GM19239 (cell line): ENCODE data around the gene ELN.

Experiments
- DNase-seq: peaks from one replicate; pipeline ENCODE4 v3.0.0; 2011; ENCODE audit warnings: low spot score; ENCODE audit not compliant: insufficient read length
- FAIRE-seq: peaks from 2 replicates; lab custom pipeline; 2011; peaks lifted over from hg19 to GRCh38; lab: Jason Lieb, UNC

The ELN gene

DNA sequence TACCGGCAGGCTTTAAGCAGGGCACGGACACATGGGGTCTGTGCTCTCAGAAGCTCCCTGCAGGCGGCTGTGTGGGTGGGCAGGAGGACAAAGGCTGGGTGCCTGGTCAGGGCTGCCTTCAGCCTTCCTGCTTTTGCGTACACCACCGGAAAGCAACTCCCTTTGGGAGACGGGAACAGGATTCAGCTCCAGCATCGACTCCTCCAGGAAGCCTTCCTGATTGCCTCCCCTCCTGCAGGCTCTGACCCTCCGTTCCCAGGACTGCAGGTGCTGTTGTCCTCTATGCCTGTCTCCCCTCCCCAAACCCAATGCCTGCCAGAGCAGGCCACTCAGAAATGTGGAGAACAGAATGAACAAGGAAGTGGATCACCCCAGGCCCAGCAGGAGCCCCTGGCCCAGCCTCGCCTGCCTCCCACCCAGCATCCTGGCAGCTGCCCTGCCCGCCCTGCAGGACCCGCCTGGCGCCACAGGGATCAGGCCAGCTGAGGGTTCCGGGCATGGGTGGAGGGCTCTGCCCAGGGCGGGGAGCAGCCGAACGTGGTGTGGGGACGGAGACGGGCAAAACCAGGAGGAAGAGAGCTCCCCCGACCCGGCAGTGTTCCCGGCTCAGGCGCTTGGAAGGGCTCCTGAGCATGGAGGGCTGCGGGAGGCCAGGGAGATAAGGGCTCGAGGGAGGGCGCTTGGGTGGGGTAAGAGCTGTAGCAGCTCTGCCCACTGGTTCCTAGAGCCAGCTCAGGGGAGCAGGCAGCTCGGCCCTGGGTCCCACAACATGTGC lies 6.2 kb upstream of the ELN start:
- DNase-seq (no peak), FAIRE-seq (no peak)

DNA sequence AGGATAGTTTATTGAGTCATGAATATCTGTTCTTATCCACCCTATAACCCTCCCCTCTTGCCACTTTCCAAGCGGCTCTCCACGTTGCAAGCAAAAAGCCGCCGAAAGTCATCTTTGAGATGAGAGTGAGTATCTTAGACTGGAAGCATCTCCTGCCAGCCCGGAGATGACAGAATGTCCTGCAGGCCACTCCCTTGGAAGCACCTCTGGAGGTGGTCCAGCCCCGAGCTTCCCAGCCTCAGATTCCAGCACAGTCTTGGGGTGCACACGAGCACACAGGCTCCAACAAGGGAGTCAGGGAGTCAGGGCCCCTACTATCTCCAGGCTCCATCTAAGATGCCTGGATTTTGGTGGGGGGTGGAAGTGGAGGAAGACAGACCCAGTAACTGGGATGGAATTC lies 5.5 kb upstream of the ELN start:
- FAIRE-seq (no peak), DNase-seq (no peak)

DNA sequence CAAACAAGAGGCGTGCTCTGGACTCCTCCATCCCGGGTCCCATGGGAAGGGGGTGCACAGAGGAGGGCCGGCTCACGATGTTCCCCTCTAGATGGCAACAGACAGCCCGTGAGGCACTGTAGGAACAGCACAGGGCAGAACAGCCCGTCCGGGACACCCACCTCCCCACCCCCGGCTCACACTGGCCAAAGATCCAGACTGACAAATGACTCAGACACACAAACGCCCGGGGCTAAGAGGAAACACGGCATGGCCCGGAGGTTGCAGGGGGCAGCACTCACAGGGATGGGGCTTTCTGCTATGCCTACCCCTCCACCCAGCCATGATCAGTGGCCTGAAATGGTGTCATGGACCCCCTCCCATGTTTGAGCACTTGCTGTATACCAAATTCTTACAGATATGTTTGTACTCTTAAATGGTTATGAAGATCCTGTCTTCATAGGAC lies 4.9 kb upstream of the ELN start:
- FAIRE-seq (no peak), DNase-seq (no peak)

DNA sequence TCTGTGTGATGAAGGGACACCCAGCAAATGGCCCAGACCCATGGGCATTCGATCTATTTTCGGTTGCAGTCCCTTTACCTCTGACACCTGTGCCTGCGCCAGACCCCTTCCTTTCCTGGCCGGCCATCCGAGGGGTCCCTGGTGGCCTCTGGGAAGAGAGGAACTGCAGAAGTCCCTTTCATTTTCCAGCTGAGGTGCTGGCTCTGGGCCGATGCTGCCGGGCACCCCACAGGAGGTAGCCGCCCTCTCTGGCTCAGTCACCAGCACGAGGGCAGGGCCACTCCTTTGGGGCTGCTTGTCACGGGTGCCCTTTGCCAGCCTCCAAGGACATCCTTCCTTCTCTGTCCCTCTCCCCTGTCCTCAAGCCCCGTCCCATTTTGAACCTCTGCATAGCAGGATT lies 4.2 kb upstream of the ELN start:
- no peak for FAIRE-seq
- no peak for DNase-seq

DNA sequence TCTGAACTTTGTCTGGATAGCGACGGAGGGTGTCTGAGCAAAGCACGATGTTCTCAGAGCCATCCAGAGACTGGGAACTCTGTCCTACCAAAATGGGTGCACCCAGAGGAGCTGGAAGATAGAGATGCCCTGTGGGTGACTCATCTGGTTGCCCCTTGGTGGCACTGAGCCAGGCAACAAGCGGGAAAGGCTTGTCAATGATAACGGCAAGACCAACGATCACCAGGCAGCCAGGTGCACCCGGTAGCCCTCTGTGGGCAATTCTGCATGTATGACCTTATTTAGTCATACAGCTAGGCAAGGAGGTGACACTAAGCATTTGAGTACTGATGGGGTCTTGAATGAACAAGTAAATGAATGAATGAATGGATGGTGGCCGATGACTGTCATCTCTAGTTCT lies 2.8 kb upstream of the ELN start:
- DNase-seq (no peak), FAIRE-seq (no peak)

DNA sequence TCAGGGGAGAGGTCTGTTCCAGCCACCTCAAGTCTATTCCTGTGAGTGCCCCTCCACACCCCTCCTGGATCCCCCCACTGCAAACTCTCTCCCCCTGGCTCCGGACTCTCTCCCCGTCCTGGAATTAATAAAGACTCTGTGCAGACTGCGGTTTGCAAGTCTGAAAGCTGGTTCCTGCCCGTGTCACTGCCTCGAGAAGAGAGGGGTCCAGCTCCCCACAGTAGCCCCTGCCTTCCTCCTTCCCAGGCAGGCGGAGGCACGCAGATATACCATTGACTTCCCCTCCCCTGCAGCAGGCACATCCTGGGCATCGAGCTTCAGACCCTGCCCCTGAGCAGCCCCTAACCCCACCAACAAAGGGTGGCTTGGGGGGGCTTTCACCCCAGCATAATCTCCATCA lies 2.2 kb upstream of the ELN start:
- FAIRE-seq = no peak
- DNase-seq = no peak

DNA sequence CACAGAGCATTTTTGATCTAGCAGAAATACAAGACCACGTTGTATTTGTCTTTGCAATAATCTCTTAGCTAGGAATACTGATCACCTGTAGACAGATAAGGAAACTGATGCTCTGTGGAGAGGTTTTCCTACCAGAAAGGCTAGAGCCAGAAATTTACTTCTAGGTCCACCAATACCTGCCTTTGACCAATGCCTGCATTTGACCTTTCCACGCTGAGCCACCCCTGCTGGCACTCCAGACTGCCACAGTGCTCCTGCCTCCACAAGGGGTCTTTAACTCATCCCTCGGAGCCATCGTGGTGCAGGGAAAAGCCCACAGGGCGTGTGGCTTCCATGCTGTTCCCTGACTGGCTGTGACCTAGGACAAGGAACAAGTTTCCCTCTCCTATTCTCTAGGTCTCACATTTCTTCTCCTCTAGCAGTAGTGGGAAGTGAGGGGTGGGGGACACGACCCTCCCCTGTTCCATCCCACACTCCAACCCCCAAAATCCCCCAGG lies 1.5 kb upstream of the ELN start:
- DNase-seq (no peak), FAIRE-seq (no peak)

DNA sequence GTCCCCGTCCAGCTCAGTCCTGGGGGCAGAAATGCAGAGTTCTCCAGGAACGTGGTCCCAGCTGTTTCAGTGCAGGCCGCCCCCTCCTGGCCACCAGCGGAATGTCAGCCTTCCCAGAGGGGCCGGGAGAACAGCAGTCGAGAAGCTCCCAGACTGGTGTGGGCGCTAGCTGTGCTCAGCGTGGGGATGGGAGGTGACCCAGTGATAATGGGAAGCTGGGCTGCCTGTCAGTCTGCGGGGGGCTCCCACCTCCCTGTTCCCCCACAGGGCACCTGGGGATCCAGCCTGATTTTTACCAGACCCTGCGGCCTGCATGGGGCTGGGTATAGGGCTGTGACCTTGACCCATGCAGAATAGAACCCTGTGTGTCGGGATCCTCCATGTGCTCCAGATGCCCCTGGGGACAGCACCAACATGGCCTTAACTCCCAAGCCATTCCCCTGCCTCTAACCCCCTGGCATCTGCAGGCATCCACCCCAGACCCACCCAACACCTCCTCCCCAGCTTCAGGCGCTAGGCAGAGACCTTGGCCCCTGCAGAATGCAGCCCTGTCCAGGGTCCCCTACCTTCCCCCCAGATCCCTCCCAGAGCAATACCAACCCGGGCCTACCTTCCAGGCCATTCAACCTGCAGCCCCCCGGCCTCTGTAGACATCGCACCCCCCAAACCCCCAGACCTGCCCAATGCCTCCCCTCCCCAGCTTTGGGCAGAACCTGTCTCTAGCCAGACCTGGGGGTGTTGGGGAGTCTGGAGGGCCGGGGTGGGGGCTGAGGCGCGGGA lies 880 bp upstream of the ELN start:
- DNase-seq (peak; percentile 83), FAIRE-seq (no peak)

DNA sequence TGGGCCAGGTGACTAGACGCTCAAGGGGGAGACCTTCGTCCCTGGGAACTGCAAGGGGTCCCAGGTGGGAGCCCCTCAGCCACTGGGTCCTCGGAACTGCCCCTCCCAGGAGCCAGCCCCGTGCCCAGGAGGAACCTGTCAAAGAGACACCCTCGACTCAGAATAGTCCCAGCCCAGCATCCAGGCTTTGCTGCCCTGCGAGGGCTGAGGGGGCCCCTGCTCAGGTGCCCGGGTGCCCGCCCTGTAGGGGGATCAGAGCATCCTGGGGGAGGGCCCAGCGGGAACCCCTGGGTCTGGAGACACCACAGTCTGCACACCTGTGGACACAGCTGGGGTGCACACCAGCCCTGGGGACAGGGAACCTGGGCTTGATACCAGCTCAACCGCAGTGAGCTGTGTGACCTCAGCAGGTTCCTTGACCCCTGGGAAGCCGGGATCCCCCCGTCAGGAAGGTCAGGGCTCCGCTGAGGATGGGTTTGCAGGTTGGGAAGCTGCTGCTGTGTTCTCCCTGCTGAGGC lies 407 bp downstream of the ELN start:
- FAIRE-seq (no peak), DNase-seq (no peak)

DNA sequence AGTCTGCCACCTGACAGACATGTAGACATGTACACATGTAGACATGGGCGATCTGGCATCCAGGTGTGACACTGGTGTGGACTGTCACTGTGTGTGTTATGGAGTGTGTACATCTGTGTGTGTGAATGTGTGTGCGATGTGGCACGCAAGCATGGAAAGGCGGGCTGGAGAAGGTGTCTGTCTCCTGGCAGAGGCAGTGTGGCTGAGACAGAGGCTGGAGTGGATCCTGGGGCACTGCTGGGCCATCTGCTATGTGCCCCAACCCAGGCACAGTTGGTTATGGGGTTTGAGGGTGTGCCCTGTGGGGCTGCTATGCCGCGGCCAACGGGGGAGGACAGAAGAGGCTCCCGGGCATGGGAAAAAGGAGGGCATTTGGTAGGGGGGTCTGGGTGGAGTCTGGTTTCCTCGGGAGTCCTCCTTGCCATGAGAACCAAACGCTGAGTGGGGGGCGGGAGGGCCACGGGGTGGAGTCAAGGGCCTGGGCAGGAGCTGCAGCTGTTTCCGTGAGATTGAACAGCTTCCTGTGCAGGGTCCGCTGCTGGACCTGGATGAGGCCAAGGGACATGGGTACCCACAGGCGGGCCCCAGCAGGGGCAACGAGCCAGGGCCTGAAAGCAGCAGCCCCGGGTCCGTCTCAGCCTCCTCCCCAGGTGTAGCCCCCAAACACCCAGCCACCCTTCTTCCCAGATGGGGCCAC lies 1.3 kb downstream of the ELN start:
- no peak for DNase-seq
- no peak for FAIRE-seq

DNA sequence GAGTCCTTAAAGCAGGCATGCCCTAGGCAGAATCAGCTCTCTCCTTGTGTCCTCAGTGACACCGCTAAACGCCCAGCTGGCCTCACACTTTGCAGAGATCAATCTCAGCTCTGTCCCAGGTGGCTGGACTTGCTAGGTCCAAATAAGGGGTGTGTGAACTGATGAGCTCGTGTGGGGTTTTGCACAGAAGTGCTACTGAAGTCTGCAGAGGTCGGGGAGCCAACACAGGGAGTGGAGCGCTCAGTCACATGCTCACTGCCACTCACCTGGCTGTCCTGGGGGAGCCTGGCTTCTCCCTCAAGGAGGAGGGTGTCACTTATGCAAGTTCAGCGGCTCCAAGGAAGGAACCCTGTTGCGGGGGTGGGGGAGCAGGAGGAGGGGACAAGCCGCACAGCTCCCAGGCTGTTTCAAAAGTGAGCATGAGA lies 2.0 kb downstream of the ELN start:
- FAIRE-seq = no peak
- no peak for DNase-seq

DNA sequence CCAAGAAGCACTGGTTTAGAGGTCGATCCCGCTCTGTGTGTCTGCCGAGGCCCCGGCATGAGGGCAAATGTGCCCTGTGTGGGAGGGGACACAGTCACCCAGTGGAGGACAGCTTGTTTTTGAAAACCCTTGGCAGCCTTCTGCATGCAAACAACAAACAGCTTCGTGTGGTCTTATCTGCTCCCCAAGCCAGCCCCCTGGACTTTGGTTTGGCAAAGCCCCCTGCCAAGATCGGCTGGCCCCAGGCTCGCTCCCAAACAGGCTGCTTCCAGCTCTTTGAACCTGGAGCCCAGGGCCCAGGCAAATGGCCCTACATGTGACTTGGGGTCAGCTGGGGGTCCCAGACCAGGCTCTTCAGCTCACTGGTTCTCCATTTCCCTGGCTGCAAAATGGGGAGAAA lies 2.9 kb downstream of the ELN start:
- no peak for DNase-seq
- FAIRE-seq = no peak

DNA sequence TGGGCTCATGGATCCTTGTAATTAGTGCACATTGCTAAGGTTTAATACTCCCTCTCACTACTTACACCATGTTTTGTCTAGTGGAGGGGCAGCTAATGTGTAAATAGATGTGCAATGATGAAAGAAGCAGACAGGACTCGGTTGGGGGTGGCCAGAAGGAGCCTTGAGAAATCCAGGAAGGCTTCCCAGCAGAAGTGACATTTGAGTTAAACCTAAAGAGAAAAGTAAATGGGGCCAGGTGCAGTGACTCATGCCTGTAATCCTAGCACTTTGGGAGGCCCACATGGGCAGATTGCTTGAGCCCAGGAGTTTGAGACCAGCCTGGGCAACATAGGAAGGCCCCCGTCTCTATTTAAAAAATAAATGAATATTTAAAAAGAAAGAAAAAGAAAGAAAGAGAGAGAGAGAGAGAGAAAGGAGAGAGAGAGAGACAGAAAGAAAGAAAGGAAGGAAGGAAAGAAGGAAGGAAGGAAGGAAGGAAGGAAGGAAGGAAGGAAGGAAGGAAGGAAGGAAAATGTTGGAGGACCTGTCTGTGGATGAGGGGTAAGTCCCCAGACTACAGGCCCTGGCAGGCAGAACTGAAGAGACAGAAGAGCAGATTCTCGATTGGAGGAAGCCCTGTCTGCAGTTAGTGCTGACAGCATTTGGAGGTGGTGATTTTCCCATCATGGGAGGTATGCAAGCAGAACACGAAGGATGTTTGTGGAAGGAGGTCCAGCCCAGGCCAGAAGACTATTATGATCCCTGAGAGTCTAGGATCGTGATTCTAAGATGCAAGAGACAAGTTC lies 3.6 kb downstream of the ELN start:
- DNase-seq = no peak
- FAIRE-seq = no peak

DNA sequence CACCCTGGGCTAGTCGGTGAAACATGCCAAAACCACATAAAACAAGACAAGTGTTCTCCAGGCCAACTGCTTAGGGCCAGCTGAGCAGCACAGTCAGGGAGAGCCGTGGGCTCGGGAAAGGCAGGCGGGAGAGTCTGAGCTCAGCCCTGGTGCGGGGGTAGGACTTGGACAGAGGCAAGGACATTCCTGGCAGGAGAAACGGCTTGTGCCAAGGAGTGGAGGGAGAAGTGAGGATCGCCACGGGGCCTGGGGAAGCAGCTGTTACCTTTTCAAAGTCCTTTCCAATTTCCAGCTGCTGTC lies 4.2 kb downstream of the ELN start:
- DNase-seq (no peak), FAIRE-seq (no peak)

DNA sequence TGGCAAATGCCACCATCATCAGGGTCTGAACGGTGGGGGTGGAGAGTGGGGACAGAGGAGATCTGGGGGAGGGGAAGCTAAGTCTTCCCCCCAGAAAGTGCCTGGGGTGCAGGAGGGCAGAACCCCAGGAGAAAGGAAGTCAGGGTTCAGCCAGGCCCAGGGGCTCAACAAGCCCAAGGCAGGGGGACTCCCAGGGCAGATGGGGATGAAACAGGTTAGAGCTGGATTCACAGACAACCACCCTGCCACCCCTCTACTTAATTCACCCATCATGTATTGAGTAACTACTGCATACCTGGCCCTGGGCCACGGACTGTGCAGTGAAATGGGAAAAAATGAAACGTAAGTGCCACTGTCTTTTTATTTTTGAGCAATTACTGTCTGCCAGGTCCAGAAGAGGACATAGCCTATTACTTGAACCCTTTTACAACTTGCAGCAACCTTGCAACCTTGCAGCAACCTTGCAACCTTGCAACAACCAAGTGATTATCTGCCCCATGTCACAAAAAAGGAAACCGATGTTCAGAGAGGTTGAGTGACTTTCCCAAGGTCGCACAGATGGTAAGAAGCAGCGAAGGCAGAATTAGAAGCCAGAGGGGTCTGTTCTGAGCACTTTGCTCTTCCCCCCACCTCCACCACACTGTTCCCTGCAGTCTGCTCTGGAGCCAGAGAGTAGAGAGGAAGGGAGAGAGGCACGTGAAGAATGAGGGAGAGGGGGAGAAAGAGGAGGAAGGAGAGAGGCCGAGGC lies 4.8 kb downstream of the ELN start:
- FAIRE-seq (no peak), DNase-seq (no peak)

DNA sequence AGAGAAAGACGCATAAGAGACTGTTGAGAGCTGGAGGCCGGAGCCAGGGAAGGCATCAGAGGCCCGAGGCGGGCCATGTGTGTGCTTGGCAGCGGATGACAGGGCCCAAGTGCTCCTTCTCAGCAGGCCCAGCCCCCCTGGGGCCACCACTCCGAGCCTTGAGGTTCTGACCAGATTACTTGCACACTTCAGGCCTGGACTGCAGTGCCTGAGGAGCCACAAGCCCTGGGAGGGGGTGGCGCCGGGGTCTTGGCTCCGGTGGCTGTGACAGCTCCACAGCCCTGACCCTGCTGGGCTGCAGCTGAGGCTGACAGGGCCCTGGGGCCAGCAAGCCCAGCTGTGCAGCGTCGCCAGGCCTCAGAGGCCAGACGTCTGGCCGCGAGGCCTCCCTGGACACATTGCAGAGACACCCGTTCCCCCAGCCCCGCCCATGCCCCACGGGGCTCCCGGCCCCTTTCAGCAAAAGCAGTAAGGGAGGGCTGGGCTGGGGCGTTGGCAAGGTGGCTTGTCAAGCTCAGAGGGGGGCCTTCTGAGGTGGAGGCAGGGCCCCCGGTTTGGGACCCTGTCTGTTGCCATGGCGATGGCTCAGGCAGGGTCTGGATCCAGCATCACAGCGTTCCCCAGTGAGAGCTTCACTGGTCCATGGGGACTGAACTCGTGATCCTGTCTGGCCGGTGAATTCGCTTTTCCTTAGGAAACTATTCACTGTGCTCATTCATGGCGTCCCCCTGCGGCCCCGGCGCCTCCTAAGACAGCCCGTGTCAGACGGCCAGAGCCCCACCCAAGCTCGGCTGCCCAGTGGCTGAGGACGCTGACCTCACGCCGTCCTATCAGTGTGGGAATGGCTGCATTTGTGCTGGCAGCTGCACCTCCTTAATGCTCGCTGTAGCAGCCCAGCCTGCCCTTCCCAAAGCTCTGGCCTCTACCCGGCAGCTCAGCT lies 5.7 kb downstream of the ELN start:
- FAIRE-seq (no peak), DNase-seq (no peak)

DNA sequence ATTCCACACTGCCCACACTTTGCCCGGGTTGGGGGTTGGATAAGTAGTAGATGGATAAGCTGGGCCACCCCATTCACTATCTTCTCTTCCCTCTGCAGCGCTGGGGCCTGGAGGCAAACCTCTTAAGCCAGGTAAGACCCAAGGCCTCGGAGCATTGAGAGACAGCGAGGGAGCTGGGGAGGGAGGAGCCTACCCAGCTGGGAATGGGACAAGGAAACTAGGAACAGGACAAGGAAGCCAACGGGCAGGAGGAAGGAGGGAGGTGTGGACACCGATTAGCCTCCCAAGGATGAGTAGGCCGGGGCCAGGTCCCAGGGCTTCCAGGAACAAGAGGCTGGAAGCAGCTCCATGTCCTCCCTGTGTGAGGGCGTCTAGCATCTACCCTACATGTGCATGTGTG lies 9.6 kb downstream of the ELN start:
- DNase-seq = no peak
- no peak for FAIRE-seq

DNA sequence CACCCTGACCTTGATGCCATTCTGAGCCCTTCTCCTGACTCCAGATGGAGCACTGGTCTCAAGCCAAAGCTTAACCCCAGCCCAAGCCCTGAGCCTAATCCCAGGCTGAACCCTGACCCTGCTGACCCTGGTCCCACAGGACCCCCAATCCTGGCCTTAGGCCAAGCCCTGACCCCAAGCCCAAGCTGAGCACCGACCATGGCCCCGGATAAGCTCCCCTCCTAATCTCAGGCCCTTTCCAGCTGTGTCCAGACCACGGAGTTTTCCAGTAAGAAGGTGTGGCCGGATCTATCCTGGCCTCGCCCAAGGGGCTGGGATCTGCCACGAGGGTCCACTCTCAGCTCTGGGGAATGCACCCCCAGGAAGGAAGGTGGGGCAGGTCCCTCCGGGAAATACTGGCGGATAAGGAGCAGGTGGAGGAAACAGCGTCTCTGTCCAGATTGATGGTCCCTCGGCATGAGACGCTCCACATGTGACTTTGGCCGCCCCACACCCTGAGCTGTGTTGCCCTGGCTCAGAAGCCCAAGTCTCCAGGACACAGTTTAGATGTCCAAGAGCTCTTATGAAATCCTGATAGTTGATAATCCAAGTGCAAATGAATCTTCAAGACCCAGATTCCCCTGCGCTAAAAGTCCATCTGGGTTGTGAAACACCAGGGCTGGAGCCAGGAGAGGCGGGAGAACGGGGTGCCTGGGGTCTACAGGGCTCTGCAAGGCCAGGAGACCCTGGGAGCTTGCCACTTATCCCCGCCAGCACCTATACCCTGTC lies 10.4 kb downstream of the ELN start:
- no peak for DNase-seq
- no peak for FAIRE-seq
